HCT116 (cell line): ENCODE results near the gene KSR2.

ENCODE experiments used
- CBX3 ChIP-seq: IDR thresholded peaks from 2 replicates; pipeline ENCODE4 v1.6.1; 2012; ENCODE audit warnings: low read depth
- ELF1 ChIP-seq: IDR thresholded peaks from 2 replicates; pipeline ENCODE4 v1.6.1; 2012; ENCODE audit warnings: low read depth, borderline replicate concordance
- EZH2 ChIP-seq: fragments of 200-600 bp; sonication (generic); IDR thresholded peaks from 2 replicates; pipeline ENCODE4 v1.6.1; 2017; ENCODE audit warnings: antibody characterized with exemption, mixed run types
- POLR2A ChIP-seq: IDR thresholded peaks from 2 replicates; pipeline ENCODE4 v1.7.0; 2011; ENCODE audit warnings: borderline replicate concordance; ENCODE audit not compliant: insufficient read depth, insufficient read length; ENCODE audit errors: extremely low read depth
- SP1 ChIP-seq: IDR thresholded peaks from 2 replicates; pipeline ENCODE4 v1.6.1; 2012; ENCODE audit warnings: low read depth
- TF ChIP-seq, protein P1 (sequence below), 3 experiments: fragments of 200-600 bp in 1 of 3; sonication (generic) in 1 of 3; IDR thresholded peaks in 2 of 3; conservative IDR thresholded peaks in 1 of 3; 2 replicates each; pipeline ENCODE4 v1.5.1; 2012 to 2017; ENCODE audit warnings: low read depth in 2 of 3, low read length in 2 of 3, antibody characterized with exemption in 1 of 3, borderline replicate concordance in 1 of 3, control low read depth in 1 of 3, mild to moderate bottlenecking in 1 of 3, mixed read lengths in 1 of 3, mixed run types in 1 of 3, moderate library complexity in 1 of 3; ENCODE audit not compliant: insufficient read depth in 1 of 3
- TF ChIP-seq, protein P2 (sequence below): IDR thresholded peaks from 2 replicates; pipeline ENCODE4 v1.6.1; 2012
- TF ChIP-seq, protein P3 (sequence below): IDR thresholded peaks from 2 replicates; pipeline ENCODE4 v1.6.1; 2012; ENCODE audit warnings: low read depth
- TF ChIP-seq, protein P4 (sequence below): IDR thresholded peaks from 2 replicates; pipeline ENCODE4 v1.6.1; 2012

DNA sequence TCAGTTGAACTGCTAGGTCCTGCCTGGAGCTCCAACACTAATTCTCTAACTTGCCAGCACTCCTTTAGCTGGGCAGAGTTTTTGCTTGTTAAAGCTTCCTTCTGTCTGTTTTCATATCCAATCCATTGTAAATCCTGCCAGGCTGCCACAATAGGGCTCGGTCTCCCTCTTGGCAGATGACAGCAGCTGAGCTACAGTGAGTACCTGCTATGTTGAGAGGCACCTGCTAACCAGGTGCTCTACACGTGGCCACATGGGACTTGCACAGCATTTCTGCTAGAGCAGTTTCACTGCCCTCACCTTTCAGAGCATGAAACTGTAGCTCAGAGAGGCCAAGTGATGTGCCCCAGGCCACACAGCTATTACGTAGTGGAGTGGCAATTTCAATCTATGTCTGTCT is 500.8 kb downstream of the KSR2 start:
- TF ChIP-seq, protein P1, sequence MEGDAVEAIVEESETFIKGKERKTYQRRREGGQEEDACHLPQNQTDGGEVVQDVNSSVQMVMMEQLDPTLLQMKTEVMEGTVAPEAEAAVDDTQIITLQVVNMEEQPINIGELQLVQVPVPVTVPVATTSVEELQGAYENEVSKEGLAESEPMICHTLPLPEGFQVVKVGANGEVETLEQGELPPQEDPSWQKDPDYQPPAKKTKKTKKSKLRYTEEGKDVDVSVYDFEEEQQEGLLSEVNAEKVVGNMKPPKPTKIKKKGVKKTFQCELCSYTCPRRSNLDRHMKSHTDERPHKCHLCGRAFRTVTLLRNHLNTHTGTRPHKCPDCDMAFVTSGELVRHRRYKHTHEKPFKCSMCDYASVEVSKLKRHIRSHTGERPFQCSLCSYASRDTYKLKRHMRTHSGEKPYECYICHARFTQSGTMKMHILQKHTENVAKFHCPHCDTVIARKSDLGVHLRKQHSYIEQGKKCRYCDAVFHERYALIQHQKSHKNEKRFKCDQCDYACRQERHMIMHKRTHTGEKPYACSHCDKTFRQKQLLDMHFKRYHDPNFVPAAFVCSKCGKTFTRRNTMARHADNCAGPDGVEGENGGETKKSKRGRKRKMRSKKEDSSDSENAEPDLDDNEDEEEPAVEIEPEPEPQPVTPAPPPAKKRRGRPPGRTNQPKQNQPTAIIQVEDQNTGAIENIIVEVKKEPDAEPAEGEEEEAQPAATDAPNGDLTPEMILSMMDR (IDR thresholded peaks at IDR 0.05 in 2 of 3, conservative IDR thresholded peaks at IDR 0.05 in 1 of 3; ENCODE audit: borderline replicate concordance in 1 of 3, insufficient read depth in 1 of 3, low read depth in 2 of 3, low read length in 2 of 3) = no peak
- TF ChIP-seq POLR2A = no peak
- no peak for TF ChIP-seq ELF1
- TF ChIP-seq CBX3 = no peak
- TF ChIP-seq, protein P2, sequence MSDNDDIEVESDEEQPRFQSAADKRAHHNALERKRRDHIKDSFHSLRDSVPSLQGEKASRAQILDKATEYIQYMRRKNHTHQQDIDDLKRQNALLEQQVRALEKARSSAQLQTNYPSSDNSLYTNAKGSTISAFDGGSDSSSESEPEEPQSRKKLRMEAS = no peak
- TF ChIP-seq, protein P3, sequence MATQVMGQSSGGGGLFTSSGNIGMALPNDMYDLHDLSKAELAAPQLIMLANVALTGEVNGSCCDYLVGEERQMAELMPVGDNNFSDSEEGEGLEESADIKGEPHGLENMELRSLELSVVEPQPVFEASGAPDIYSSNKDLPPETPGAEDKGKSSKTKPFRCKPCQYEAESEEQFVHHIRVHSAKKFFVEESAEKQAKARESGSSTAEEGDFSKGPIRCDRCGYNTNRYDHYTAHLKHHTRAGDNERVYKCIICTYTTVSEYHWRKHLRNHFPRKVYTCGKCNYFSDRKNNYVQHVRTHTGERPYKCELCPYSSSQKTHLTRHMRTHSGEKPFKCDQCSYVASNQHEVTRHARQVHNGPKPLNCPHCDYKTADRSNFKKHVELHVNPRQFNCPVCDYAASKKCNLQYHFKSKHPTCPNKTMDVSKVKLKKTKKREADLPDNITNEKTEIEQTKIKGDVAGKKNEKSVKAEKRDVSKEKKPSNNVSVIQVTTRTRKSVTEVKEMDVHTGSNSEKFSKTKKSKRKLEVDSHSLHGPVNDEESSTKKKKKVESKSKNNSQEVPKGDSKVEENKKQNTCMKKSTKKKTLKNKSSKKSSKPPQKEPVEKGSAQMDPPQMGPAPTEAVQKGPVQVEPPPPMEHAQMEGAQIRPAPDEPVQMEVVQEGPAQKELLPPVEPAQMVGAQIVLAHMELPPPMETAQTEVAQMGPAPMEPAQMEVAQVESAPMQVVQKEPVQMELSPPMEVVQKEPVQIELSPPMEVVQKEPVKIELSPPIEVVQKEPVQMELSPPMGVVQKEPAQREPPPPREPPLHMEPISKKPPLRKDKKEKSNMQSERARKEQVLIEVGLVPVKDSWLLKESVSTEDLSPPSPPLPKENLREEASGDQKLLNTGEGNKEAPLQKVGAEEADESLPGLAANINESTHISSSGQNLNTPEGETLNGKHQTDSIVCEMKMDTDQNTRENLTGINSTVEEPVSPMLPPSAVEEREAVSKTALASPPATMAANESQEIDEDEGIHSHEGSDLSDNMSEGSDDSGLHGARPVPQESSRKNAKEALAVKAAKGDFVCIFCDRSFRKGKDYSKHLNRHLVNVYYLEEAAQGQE = no peak
- TF ChIP-seq, protein P4, sequence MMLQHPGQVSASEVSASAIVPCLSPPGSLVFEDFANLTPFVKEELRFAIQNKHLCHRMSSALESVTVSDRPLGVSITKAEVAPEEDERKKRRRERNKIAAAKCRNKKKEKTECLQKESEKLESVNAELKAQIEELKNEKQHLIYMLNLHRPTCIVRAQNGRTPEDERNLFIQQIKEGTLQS = no peak
- no peak for TF ChIP-seq EZH2
- TF ChIP-seq SP1 = no peak
